HG03457 (cell line): ENCODE data around the gene LRRC63.
"Not testable (repeated sequence)": the region's sequence is repeated elsewhere in the genome, so short reads cannot be mapped to it uniquely, and the experiment has no call there.

Experiments
- ATAC-seq: cut with Tn5 transposase; IDR thresholded peaks from one replicate; pipeline ENCODE4 v1.9.1; 2021; ENCODE audit warnings: moderate number of reproducible peaks; ENCODE audit not compliant: unreplicated experiment

The LRRC63 gene

DNA sequence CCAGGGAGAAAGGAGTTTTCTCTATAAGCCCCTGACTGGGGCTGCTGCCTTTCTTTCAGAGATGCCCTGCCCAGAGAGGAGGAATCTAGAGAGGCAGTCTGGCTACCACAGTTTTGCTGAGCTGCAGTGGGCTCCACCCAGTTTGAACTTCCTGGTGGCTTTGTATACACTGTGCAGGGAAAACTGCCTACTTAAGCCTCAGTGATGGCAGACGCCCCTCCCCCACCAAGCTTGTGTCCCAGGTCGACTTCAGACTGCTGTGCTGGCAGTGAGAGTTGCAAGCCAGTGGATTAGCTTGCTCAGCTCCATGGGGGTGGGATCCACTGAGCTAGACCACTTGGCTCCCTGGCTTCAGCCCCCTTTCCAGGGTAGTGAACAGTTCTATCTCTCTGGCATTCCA is 8.5 kb downstream of the LRRC63 start:
- ATAC-seq: not testable (repeated sequence)

DNA sequence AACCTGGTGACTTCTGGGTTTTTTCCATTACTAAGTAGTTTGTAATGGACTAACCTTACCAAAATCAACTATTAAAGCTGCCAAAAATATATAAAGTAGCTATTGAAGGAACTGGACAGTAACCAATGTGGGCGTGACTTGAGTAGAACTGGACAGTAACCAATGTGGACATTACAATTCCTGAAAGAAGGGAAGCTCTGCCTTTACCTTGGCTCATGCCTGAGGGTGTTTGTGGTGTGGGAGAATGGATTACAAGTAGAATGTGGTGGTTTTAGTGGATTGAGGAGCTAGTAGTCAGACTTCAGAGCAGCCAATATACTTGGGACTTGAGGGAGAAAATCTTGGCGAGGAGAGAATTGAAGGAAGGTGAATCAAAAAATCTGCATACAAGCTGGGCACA is 17.5 kb downstream of the LRRC63 start:
- no peak for ATAC-seq

DNA sequence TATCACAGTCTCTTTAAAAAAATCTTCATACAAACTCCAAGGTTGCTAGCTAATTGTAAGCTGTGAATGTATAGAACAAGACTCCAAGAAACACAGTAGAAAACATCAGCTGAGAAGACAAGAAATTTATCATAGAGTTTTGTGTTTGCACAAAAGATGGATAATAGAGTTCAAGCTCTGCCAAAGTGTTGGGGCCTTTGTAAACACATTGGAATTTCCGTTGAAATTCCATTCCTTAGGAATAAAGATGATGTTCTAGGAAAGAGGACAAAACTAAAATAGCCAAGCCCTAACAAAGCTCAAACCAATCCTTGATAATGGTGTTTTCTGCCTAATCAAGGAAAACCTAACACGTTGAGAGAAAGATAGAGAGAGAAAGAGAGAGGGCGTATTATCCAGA is 20.6 kb downstream of the LRRC63 start:
- ATAC-seq: no peak

DNA sequence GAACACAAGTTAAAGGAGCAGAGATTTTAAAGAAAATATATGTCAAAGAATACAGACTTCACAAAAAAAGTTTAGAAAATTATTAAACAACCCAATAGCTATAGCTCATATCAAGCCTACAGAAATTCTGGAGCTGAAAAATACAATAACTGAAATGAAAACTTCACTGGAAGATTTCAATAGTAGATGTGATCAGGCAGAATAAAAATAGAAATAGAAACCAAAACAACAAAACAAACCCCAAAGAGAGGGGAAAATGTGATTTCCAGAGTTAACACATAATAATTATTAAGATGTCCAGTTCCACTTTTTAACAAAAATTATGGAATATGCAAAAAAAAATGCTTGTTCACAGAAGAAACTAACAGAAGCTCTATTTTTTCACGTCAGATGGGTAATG is 23.6 kb downstream of the LRRC63 start:
- ATAC-seq: no peak

DNA sequence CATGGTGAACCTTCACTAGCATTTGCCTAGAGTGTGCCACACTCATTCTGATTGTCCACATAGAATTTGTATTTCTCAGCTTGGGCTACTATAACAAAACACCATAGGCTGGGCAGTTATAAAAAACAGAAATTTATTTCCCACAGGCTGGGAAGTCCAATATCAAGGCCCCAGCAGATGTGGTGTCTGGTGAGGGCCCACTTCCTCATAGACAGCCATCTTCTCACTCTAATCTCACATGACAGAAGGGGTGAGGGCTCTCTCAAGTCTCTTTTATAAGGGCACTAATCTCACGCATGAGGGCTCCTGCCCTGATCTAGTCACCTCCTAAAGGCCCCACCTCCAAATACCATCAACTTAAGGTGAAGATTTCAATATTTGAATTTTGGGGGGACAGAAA is 53.6 kb downstream of the LRRC63 start:
- no peak for ATAC-seq

DNA sequence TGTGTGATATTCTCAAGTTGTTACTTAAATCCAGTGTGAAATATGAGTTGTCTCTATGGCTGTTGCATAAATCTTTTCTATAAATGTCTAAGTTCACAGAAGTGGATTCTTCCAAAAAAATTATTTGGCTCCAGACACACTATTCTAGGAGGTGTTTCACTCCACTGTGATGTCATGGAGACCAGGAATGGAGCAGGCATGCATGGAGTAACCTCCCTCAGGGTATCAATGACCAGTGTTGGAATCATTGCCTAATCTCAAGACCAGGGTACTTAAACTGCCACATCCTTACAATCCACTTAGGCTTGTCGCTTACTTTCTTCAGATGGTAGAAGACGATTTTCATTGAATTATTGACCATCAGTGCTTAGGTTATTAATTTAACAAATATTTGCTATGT is 55.4 kb downstream of the LRRC63 start:
- ATAC-seq: no peak

DNA sequence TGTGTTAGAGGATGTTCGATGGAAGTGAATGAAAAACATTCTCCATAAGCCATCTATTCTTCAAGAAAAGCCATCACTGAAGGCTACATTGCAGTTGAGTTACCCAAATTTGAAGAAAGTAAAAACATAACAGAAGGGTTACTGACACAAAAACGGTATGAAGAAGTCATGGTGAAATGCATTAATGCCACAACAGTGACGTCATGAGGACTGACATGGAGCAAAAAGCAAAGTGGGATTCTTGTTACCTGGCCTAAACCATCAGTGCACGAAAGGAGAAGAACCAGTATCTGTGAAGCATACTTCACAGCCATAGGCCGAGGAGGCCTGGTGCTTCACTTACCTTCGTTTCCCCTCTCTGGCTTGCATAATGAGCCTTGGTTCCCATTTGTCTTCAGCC is 58.7 kb downstream of the LRRC63 start:
- no peak for ATAC-seq

DNA sequence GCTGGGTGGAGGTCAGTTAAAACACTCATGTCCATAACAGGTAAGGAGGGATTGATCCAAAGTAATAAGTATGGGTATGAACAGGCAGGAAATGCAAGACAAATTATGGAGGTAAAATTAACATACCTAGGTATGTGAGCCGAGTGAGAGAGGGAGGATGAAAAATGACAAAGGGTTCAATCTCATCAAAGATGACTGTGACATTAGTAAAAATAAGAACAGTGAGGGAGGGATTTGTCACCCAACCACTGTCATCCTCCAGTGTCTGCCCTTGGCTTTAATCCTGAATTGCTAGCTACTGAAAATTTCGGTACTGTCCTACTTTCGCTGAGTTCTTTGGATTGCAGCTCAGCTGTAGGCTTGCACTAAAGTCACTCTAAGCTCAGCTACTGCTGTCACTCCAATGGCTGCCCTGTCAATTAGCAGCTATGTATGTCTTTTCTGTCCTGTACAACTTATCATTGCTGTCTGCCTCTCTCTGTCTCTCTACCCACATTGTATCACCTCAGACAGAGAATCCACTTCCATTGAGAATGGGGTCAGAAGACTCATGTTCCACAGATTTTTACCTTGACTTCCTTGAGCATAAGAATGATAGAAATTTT is 62.5 kb downstream of the LRRC63 start:
- ATAC-seq: no peak

DNA sequence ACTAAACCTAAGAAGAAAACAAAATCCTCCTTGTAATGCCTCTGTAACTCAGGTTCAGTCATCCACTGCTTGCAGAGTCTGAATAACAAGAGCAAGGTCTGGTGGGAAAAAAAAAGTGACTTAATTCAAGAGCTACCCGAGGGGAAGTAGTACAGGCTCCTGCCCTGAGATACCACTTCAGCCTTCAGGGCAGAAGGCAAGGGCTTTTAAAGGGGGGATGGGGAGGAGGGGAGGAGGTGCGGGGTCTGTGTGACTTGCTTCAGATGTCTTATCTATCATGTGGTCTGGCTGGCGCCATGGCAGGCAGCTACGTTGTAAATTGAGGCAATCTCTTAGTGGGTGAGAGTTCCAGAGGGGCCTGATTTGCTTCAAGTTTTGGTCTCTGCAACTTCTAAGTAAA is 66.7 kb downstream of the LRRC63 start:
- no peak for ATAC-seq

DNA sequence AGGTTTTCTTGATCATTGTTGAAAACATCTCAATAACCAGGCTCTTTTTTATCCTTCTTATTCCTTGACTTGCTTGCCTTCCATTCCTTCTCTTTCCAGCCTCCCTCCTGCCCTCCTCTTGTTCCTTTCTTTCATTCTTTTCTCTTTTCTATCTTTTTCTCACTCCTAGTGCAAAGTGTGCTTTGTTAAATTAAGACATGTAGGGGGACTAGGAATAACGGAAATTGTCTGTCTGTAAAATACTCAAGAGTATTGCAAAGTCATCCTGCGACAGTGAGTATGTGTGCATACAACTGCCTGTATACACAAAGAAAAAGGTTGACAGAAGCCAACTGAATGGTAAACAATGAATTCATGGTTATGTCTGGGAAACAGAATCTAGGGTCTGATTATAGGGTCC is 70.1 kb downstream of the LRRC63 start:
- no peak for ATAC-seq

DNA sequence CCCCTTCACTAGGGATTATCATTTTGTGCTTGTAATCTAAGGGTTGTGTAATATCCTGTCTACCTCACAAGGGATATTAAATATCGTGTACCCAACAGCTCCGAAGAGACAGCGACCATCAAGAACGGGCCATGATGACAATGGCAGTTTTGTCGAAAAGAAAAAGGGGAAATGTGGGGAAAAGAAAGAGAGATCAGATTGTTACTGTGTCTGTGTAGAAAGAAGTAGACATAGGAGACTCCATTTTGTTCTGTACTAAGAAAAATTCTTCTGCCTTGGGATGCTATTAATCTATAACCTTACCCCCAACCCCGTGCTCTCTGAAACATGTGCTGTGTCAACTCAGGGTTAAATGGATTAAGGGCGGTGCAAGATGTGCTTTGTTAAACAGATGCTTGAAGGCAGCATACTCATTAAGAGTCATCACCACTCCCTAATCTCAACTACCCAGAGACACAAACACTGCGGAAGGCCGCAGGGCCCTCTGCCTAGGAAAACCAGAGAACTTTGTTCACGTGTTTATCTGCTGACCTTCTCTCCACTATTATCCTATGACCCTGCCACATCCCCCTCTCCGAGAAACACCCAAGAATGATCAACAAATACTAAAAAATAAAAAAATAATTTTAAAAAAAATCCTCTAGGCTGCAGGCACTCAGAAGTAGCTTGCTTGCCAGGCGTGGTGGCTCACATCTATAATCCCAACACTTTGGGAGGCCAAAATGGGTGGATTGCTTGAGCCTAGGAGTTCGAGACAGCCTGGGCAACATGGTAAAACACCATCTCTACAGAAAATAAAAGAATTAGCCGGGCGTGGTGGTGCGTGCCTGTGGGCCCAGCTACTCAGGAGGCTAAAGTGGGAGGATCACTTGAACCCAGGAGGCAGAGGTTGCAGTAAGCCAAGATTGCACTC is 72.4 kb downstream of the LRRC63 start:
- ATAC-seq: not testable (repeated sequence)

DNA sequence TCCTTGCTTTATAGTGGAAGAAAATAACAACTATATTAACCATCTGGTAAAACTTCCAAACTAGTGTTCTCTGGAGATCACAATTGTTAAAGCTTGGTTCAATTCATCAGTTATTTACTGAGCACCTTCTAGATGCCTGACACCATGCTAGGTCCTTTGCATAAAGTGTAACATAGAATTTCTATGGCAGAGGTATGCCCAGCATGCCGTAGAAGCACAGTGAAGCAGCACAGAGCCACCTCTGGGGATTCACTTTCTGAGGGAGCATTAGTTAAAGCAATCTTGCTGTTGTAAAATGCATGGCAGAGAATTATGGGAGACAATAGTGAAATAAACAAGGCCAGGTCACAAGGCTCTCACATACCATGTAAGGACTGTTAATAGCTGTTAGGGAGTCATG is 75.2 kb downstream of the LRRC63 start:
- ATAC-seq: no peak

DNA sequence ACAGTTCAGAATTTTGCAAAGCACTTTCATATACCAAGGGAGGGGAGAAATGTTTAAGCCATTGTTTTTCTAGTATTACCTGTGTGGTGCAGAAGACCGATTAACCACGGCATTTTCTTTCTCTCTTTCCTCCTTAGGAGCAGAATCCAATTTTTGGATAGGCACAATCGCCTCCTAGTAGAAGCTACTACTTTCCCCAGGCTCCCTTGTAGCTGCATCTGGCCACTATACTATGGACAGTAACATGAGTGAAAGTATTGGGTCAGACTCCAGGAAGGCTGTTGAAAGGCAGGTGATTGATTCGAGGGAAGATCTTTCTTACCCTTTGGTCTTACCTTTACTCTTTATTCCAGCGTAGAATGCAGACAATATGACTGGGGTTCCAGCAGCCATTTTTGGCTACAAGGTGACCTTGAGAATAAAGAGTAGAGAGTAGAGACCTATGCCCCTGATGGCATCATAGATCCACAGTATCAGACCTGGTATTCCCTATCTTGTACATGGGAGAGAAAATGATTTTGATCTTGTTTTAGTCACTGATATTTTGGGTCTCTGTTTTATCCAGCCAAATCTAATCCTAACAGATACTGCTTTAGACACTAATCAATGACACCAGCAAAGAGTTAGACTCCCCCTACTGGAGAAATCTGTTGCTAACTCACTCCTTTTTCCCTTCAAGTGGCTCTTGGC is 77.0 kb downstream of the LRRC63 start:
- ATAC-seq: no peak

DNA sequence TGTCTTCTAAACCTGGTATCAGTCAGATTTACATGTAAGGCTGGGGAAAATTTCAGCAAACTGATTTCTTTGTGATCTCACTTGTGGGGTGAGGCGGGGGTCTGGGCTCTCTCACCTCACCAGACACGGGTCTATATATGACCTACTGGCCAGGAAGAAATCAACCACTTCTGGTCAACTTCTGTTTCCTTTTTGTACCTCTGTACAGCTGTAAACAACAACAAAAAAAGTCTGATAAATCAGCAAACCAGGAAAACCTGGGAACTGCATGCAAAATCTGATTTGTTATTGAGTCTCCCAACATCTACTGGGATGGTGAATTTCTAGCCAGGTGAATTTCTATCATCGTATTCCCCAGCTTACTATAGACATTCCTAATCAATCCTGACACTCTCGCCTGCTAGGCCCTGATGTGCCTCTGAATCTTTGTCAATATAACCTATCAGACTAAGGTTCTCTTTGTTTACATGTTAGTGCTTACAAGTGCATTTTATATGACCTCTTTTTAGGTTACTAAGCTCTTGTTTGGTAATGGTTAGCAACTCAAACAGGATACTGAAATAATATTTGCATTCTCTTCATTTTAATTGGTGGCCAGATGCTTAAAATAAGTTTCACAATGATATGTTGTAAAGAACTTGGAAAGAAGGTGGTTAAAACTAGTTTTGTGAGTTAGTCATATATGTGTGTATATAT is 77.7 kb downstream of the LRRC63 start:
- no peak for ATAC-seq

DNA sequence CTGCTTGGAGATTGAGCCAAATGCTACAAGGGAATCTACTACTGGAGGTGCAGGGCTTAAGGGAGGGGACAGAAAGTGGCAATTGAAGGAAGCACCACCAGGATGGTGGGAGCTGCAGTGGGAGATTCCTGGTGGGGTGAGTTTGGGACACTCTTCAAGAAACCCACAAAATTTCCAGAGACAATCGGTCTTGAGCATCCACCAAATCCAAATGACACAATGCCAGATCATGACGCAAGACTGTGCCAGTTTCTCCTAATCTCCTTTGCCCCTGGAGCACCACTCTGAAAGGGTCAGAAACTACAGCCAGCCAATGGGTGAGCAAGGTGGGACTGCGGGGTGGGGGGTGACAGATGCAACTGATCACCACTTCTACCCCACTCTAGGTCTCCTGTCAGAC is 78.7 kb downstream of the LRRC63 start:
- no peak for ATAC-seq

DNA sequence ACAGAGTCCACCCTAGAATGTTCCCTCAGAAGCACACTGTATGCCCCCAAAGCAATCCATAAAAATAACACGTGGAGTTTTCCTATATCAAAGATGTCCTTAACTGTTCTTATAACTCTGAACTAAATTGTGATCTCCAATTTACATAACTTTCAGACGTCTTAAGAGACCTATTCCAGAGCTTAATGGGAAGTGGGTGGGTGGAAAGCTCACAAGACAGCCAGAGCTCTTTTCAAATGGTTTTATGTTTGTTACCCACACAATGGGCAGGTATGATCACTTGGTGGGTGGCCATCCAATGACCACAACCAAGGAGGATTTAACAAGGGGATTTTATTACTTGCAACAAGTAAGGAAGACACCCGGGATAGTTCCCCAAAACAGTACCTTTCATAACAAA is 81.7 kb downstream of the LRRC63 start:
- ATAC-seq: no peak

DNA sequence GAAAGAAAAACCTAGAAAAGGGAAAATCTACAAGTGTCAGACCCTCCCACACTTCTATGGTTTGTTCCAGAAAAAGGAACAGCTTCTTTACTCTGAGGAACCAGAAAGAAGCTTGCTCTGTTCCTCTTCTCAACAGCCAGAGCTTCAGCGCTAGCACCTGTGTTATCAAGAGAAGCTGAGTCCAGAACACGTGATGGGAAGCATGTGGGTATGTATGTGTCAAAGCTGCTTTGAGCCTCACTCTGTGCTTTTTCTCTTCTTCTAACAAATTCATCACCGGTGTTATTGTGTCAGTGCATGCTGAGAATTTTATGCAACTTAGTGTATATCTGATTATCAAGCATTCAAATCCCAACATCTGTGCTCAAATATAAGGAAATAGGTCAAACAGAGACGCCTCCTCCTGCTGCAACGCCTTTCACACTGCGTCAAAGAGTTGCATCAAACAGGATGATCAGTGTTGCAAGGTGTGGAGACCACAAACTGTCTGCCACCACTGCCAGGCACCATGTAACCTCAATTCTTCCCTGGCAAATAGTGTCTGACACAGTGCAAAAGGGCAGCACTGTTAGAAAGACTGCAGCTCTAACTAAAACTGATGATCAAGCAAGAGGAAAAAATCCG is 83.9 kb downstream of the LRRC63 start:
- ATAC-seq: no peak

DNA sequence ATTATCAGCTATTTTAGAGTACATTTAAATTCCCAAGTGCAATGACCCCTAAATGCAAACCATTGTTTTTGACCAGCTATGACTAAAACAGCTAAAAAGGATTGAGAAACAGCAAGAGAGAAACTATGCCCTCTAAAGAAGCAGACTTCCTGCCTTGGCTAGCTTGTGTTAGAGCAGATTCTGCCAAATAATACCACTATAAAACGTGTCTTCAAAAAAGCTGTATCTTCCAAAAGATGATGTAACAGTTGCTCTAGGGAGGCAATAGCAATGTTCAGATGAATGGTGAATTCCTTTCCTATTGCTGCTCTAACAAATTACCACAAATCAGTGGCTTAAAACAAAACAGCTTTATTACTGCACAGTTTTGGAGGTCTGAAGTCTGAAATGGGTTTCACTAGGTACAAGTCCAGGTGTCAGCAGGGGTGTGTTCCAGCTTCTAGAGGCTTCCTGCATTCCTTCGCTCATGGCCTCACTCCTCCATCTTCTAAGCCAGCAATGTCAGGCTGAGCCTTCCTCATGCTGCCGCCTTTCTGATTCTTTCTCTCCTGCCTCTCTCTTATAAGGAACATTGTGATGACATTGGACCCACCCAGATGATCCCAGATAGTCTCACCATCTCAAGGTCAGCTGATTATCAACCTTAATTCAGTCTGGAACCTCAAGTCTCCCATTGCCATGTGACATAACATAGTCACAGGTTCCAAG is 84.5 kb downstream of the LRRC63 start:
- ATAC-seq: no peak

DNA sequence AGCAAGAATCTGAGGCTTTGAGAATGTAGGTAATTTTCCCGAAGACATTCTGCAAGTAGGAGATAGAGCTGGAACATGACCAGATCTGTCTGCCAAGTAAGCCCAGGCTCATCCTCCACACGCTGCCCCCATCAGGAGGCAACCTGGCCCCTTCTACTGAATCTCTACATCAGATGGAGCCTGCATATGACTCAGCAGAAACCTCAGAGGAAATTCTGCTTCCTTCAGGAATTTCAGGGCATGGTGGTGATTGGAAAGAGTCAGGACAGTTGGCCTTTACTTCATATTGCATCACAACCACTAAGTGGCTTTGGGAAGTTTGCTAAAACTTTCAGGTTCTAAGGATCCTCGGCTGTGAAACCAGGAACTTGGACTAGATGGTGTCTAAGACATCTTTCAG is 85.2 kb downstream of the LRRC63 start:
- no peak for ATAC-seq

DNA sequence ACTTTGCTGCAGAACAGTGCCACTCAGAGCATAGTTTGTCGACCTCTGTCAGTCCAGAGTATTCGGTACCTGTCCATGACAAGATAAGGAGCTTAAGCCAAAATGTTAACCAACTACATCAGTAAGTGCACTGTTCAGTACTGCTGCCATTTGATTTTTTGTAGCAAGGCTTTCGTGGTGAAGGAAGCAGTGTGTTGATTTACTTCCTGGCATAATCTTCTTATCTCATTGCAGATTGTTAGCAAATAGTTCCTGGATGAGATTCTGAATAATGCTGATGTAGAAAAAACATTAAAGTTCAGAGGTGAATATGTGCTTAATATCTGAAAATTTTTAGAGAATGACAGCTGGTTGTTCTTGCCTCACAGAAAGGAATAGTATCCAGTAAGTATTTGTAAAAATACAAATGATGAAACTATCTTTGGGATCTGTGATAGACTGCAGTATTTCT is 85.7 kb downstream of the LRRC63 start:
- ATAC-seq: no peak
